ENCODE measurements around the gene SLC15A5.

SLC15A5 gene

GRCh38 chr12:16261944-16262475 lies 15.5 kb downstream of the SLC15A5 start:
- no peak for DNase-seq (ENCODE audit: low read depth in 1 of 2, low spot score in 1 of 2)

- DNase-seq (ENCODE audit: low read depth in 1 of 2, low spot score in 1 of 2), result no peak
These were observed 17.3 kb downstream of the SLC15A5 start for GRCh38 chr12:16260206-16260605.

- DNase-seq (ENCODE audit: low read depth in 1 of 2, low spot score in 1 of 2), result no peak
These were observed 18.5 kb downstream of the SLC15A5 start for GRCh38 chr12:16258963-16259362.

GRCh38 chr12:16246264-16246663 lies 31.2 kb downstream of the SLC15A5 start:
- DNase-seq (ENCODE audit: low read depth in 1 of 2, low spot score in 1 of 2), result no peak

GRCh38 chr12:16245209-16245608 lies 32.3 kb downstream of the SLC15A5 start:
- DNase-seq (ENCODE audit: low read depth in 1 of 2, low spot score in 1 of 2), result no peak

- DNase-seq (ENCODE audit: low read depth in 1 of 2, low spot score in 1 of 2), result no peak
These were observed 33.7 kb downstream of the SLC15A5 start for GRCh38 chr12:16243487-16244412.

- DNase-seq (ENCODE audit: low read depth in 1 of 2, low spot score in 1 of 2), result no peak
These were observed 36.1 kb downstream of the SLC15A5 start for GRCh38 chr12:16241346-16241745.

- no peak for DNase-seq (ENCODE audit: low read depth in 1 of 2, low spot score in 1 of 2)
These were observed 38.8 kb downstream of the SLC15A5 start for GRCh38 chr12:16238661-16239060.

- no peak for DNase-seq (ENCODE audit: low read depth in 1 of 2, low spot score in 1 of 2)
These were observed 47.8 kb downstream of the SLC15A5 start for GRCh38 chr12:16229676-16230075.

GRCh38 chr12:16228067-16228466 lies 49.4 kb downstream of the SLC15A5 start:
- DNase-seq (ENCODE audit: low read depth in 1 of 2, low spot score in 1 of 2), result no peak

- DNase-seq (ENCODE audit: low read depth in 1 of 2, low spot score in 1 of 2), result no peak
These were observed 51.8 kb downstream of the SLC15A5 start for GRCh38 chr12:16225692-16226091.

GRCh38 chr12:16224196-16224595 lies 53.3 kb downstream of the SLC15A5 start:
- no peak for DNase-seq (ENCODE audit: low read depth in 1 of 2, low spot score in 1 of 2)

- DNase-seq (ENCODE audit: low read depth in 1 of 2, low spot score in 1 of 2), result no peak
These were observed 55.7 kb downstream of the SLC15A5 start for GRCh38 chr12:16221776-16222175.

GRCh38 chr12:16220120-16220519 lies 57.4 kb downstream of the SLC15A5 start:
- DNase-seq (ENCODE audit: low read depth in 1 of 2, low spot score in 1 of 2), result no peak

- no peak for DNase-seq (ENCODE audit: low read depth in 1 of 2, low spot score in 1 of 2)
These were observed 58.3 kb downstream of the SLC15A5 start for GRCh38 chr12:16218934-16219751.

- DNase-seq (ENCODE audit: low read depth in 1 of 2, low spot score in 1 of 2), result no peak
These were observed 59.3 kb downstream of the SLC15A5 start for GRCh38 chr12:16218234-16218633.

- no peak for DNase-seq (ENCODE audit: low read depth in 1 of 2, low spot score in 1 of 2)
These were observed 65.8 kb downstream of the SLC15A5 start for GRCh38 chr12:16211731-16212130.

GRCh38 chr12:16198884-16199283 lies 78.6 kb downstream of the SLC15A5 start:
- no peak for DNase-seq (ENCODE audit: low read depth in 1 of 2, low spot score in 1 of 2)

GRCh38 chr12:16197600-16197999 lies 79.9 kb downstream of the SLC15A5 start:
- DNase-seq (ENCODE audit: low read depth in 1 of 2, low spot score in 1 of 2), result no peak

- DNase-seq (ENCODE audit: low read depth in 1 of 2, low spot score in 1 of 2), result no peak
These were observed 87.6 kb downstream of the SLC15A5 start for GRCh38 chr12:16189849-16190248.

- DNase-seq (ENCODE audit: low read depth in 1 of 2, low spot score in 1 of 2), result no peak
These were observed 89.8 kb downstream of the SLC15A5 start for GRCh38 chr12:16187660-16188059.

- DNase-seq (ENCODE audit: low read depth in 1 of 2, low spot score in 1 of 2), result no peak
These were observed 92.8 kb downstream of the SLC15A5 start for GRCh38 chr12:16184681-16185080.
